HG02981 (cell line): ENCODE measurements around the gene KRTAP5-3.
"Not testable (repeated sequence)": the region's sequence is repeated elsewhere in the genome, so short reads cannot be mapped to it uniquely, and the experiment has no call there.

Source experiments
- ATAC-seq: cut with Tn5 transposase; IDR thresholded peaks from one replicate; pipeline ENCODE4 v1.9.1; 2021; ENCODE audit warnings: mild to moderate bottlenecking, moderate library complexity; ENCODE audit not compliant: unreplicated experiment

Gene KRTAP5-3, protein sequence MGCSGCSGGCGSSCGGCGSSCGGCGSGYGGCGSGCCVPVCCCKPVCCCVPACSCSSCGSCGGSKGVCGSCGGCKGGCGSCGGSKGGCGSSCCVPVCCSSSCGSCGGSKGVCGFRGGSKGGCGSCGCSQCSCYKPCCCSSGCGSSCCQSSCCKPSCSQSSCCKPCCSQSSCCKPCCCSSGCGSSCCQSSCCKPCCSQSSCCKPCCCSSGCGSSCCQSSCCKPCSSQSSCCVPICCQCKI

DNA sequence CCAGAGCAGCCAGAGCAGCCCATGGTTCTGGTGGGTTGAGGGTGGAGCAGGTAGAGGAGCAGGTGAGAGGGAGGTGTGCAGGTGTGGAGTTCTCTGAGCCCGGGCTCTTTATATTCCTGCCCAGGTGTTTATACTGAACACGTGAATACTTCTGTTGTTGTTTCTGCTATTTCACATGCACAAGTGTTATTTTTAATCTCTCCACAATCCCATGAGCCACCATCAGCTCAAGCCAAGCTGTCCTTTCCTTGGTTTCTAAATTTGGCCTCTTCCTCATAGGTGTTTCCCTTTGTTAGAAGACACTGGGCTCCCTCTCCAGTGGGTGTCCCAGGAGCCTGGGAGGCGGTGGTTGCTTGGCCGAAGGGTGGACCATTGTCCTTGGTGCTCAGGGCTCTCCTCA is at the start of gene KRTAP5-3:
KRTAP5-3 (minus strand) TSS at position 101 of the 400 bp plus-strand sequence; CDS start at position 23, 78 bp downstream.
- ATAC-seq, result no peak

DNA sequence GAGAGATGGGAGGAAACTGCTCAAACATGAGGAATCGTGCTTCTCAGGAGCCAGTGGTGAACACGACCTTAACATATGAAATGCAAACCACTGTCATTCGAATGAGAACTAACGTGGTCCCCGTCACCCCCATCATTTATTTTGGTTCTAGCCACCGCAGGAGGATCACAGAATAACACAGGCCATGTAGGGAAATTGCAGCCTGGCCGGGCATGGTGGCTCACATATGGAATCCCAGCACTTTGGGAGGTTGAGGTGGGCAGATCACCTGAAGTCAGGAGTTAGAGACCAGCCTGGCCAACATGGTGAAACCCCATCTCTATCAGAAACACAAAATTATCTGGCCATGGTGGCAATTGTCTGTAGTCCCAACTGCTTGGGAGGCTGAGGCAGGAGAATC is 48.4 kb upstream of the KRTAP5-3 start:
- no peak for ATAC-seq

DNA sequence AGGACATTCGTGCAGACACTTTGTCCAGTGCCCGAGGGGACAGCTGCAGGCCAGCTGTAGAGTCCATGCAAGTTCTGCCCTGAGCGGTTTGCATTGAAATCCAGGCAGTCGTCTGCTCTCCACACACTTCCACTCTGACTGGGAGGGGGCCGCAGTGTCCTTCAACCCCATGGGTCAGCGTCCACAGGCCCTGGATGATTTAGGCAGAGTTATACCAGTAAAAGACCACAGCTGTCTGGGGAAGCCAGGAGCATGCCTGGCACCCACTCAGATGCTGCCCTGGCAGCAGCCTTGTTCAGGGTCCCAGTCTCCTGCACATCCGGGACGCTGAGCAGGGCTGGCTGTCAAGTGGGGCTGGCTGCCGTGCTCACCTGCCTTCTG is 47.8 kb upstream of the KRTAP5-3 start:
- no peak for ATAC-seq

DNA sequence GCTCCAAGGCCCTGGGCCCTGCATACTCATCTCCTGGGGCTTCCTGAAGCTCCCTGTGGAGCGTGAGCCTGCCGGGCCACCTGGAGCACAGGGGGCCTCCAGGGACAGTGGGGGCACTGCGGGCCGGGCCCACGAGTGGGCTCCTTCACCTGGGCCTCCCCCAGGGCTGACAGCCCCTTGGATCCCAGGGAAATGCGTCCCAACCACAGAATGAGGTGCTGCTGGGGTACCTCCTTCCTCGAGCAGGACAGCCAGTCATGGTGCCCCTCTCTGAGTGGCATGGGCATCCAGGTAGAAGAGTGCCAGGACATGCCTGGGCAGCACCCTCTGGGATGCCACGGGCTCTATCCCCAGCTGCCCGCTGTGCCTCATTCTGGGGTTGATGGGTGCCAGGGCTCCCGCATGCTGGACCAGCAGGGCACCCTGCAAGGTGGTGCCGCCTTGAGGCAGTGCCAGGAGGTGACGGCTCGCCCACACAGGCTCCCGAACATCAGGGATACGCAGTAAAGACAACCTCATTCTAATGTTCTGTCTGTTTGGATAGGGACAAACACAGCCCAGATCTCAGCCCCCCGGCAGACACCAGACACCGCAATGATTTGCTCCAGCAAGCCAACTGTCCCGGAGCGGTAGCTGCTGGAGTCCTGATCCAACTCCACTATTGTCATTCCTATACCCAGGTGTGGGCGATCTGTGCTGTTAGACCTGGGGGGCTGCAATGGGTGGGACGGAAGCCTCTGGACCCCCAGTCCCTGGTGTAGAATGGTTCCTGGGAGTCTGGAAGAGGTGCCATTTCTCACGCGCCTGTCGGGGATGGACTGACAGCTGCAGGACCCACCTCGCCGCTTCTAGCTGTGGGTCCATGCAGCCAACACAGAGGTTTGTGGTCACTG is 47.2 kb upstream of the KRTAP5-3 start:
- ATAC-seq, result no peak

DNA sequence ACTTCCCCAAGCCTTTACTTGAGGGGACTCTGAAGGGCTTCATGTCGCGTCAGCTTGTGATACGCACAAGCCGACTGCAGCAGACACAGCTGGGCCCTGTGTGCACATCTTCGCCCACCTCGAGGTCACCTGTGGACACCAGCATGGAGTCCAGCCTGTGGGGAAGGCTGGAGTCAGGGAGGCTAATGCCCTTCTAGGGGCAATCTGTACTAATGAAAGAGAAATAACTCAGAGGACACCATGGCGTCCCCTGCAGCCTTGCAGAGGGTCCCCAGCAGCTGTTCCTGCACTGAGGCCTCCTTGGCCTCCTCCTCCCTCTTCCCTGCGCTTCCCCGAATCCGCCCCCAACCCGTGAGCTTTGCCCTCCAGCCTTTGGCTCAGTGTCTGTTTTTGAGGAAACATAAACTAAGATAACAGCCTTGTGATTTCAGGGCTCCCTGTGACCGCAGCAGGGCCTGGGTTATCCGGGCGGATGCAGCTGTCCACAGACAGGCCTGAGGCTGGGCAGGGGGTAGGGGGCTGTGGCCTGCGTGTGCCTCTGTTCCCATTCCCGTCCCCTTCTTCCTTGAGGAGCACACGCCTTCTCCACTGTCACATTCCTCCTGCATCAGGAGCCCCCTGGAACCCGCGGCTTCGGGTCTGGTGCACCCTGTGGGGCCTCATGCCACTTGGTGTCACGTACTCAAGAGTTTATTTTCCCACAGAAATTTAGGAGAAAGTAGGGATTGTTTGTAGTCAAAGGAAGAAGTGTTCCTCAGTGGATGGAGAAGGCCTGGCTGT is 46.3 kb upstream of the KRTAP5-3 start:
- no peak for ATAC-seq

DNA sequence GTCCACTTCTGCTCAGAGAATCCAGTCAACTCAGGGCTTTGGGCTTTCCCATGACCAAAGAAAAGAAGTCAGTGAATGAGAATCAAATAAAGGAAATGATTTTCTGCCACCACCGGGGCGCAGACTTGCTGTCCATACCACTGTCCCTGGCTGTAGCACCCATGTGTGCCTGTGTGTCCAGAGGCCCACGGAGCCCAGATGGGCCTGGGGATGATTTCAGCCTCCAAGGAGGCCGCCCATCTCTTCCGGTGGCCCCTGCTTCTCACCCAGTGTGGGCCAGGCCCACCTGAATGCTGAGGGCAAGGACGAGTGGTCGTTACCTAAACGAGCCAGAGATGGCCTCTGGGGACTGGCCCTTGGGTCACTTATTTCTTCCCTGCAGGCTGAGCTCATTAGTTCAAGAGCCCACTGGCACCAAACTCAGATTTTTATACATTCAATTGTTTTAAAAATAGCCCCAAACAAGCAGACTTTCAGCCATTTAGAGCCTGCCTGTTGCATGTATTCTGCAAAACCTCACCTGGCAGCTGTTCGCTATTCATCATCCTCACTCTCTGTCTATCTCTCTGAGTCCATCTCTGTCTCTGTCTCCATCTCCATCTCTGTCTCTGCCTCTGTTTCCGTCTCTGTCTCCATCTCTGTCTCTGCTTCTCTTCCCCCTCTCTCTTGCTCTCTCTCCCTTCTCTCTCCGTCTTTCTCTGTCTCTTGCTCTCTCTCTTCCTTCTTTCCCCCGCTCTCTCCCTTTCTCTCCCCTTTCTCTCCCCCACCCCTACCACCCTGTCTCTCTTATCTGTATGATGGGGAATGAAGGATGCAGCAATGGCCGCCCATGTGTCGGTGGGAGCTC is 45.5 kb upstream of the KRTAP5-3 start:
- ATAC-seq, result no peak

DNA sequence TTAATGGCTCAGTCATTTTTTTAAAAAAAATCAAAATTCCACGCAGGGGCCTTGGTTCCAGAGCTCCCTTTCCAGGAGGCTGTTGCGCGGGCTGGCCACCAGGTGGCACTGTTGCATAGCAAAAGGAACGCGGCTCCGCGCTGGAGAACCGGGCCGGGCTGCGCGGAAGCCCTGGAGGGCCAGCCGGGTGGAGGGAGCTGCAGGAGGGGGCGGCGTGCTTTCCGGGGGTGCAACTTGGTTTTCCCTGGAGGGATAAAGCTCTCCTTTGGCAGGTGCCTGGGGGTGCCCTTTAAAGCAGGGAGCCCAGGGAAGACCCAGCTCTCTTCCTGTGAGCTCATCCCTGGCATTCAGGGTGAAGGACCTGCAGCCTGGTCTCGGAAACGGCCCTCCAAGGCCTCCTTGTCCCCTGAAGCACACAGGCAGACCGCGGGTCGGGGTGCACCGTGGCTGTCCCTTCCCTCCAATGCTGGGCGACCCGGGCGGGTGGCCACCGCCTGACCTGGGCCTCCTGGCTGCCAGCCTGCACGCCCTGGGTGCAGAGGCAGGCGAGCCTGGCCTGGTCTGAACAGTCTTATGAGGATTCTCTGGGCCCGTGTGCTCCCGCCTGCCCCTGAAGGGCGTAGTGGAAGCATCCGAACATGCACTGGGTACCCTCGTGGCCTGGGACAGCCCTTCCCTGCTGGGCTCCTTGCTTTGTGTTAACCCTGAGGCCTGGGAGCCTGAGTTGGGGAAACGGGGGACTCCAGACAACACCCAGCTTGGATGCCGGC is 44.7 kb upstream of the KRTAP5-3 start:
- no peak for ATAC-seq

DNA sequence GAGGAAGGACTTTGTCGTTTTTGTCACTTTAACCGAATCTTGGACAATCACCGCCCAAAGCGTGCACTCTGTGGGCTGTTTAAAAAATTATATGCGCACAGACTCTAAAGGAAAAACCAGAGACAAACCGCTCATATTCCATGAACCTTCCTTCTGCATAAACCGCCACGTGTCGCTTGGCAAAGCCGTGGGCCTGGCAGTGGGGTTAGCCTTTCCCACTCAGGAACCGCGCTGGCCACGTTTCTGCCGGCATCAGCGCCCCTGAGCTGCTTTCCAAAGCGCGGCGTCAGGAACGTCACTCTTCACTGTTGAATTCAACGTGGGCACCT is 44.1 kb upstream of the KRTAP5-3 start:
- no peak for ATAC-seq

DNA sequence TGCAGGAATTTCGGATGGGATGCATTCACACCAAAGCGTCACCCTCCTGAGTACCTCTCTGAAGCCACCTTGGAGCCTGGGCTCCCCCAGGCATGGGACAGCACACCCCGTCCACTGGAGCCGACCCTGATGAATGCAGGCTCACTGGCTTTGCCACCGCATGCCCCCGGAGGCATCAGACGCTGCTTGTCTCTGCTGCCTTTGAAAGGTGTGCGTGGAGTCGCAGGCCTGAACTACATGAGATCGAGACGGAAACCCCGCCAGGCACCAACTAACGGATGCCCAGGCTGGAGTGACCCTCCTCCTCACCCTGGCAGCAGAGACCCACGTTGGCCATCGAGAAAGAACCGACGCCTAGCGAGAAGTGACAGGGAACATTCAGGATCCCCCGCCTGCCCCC is 43.8 kb upstream of the KRTAP5-3 start:
- ATAC-seq, result no peak

DNA sequence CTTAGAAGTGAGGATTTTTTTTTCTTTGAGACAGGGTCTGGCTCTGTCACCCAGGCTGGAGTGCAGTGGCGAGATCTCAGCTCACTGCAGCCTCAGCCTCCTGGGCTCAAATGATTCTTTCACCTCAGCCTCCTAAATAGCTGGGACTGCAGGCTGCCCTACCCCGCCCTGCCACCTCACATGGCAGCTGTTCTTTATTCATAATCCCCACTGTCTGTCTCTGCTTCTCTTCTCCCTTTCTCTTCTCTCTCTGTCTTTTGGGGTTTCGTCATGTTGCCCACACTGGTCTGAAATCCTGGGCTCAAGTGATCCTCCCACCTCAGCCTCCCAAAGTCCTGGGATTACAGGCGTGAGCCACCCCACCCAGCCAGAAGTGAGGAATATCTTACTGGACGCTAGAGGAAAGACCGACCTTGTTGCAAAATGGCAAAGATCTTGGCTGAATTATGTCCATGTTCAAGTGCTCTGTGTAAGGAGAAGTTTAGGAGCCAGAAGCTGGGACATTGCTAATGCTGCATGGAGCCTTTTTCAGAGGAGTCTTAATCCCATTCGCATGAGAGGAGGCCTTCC is 43.2 kb upstream of the KRTAP5-3 start:
- no peak for ATAC-seq

DNA sequence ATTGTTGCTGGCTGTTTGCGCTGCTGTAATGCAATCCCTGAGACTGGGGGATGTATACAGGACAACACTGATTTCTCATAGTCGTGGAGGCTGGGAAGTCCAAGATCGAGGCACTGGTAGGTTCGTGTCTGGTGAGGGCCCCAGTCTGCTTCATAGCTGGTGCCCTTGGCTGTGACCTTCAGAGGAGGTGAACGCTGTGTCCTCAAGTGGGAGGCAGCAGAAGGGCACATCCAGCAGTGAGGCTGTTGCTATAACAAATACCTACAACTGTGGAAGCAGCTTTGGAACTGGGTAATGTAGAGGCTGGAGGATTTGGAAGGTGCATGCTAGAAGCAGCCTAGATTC is 42.6 kb upstream of the KRTAP5-3 start:
- ATAC-seq, result no peak

DNA sequence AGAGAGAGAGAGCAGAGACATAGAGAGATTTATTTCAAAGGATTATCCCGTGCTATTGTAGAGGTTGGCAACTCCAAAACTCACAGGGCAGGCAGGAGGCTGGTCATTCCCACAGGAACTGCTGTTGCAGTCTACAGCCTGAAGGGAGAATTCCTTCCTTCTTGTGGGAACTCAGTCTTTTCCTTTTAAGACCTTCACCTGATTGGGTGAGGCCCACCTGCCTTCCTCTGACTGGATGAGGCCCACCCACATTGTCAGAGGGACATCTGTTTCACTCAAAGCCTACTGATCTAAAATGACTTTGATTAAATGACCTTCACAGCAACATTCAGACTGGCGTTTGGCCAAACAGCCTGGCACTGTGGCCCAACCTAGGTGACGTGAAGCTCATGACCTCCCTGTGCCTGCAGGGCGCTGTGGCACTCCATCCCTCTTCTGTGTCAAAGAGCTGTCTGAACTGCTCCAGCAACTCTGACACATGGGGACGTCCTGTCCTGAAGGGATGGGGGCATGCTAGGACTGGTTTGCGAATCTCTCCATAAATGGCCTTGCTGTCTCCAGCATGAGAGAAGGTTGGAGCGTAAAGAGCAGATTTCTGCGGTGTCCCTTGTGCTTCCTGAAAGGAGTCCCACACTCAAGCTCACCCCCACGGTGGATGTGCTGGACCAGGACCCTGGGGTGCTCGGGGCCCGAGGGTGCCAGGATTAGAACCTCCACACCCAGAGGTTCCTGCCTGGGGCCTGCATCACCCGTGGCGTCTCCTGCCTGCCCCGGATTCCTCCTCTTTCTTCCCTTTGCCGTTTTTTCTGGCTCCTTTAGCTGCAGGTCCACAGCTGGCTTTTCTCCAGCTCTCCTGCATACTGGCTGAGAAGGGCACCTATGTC is 42.0 kb upstream of the KRTAP5-3 start:
- ATAC-seq, result no peak

DNA sequence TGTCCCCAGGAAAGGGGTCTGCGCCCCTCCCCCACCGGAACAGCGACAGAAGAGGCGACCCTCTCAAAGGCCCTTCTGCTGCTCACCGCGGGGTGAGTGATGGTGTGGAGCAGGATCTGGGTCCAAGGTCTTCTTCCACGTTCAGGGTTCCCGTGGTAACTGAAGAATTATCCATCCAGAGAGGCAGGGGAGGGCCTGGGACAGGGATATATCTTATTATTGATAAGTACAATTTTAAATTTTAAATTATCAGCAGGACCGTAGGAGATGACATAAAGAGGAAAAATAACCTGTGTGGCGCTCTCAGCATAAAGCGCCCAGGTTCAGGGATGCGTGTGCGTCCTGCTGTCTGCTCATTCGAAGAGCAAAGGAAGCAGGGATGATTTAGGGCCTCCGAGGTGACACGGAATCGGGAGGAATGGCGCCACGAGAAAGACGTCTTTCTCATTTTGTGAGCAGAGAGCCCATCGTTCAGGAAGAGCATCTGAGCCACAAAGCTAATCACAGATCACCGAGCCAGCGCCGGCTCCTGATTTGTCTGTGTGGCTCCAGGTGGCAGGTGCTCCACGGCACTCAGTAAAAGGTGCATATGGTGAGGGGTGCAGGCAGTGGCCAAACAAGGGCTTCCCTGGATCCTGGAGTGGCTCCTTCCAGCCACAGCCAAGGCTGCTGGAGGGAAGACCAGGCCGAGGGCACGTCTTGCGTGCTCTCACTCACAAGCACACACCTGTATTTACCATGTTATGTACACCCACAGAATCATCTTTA is 40.6 kb upstream of the KRTAP5-3 start:
- ATAC-seq, result no peak

DNA sequence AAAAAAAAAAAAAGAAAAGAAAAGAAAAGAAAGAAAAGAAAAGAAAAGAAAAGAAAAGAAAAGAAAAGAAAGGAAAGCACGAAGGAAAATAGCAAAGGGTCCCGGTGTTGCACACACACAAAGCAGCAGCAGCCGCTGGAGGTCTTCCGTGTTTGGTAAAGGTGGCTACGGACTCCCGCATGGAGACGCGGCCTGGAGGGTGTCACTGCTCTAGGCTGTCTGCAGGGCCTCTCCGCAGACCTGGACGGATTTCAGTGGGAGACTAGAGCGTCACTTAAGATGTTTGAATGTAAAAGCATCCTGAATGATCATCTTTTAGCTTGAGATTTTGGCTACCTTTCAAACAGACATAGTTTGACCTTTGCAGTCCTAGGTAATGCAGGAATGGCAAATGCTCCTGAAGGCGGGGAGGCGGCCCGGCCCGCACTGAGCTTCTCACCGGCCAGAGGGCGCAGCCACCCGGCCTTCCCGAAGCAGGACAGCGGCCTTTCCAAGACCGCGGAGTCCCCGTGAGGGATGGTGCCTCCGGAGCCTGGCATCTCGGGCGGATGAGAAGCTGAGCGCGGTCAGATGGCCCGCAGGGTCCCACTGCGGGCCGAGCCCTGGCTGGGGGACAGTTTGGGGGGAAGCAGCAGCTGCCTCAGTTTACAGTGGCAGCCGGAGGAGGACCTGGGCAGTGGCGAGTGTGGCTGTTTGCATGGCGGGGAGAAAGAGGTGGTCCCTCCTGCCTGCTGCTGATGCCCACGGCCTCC is 39.8 kb upstream of the KRTAP5-3 start:
- ATAC-seq, result no peak

DNA sequence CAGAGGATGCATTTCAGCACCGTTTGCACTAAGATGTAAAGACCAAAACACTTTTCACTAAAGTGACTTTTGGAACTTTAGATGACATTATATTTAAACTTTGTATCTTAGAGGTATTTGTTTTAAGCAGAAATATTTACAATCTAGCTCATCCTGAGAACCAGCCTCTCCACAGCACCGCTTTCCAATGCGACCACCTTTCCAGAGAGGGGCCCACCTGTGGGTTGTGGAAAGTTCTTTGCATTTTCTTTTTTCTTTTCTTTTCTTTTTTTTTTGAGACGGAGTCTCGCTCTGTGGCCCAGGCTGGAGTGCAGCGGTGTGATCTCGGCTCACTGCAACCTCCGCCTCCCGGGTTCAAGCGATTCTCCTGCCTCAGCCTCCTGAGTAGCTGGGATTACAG is 38.3 kb upstream of the KRTAP5-3 start:
- ATAC-seq, result not testable (repeated sequence)

DNA sequence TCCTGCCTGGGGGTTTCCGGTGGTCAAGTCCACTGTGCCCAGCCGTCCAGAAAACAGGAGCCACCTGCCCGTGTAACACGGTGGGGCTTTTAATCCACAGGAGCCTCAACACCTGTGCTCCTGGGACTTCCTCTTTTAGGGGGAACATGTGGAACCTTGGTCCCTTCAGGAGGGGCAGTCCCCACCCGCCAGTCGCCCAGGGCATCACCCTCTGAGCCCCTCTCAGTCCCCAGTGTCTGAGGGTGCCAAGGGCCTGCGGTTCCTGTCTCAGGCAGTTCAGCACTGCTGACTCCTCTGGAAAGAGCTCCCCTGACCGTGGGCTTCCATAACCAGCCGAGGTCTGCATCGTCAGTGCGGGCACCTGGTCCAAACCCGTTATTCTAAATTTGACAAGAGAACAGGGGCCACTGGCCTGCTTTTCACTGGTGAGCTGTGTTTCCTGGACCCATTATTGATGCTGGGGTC is 37.1 kb upstream of the KRTAP5-3 start:
- no peak for ATAC-seq

DNA sequence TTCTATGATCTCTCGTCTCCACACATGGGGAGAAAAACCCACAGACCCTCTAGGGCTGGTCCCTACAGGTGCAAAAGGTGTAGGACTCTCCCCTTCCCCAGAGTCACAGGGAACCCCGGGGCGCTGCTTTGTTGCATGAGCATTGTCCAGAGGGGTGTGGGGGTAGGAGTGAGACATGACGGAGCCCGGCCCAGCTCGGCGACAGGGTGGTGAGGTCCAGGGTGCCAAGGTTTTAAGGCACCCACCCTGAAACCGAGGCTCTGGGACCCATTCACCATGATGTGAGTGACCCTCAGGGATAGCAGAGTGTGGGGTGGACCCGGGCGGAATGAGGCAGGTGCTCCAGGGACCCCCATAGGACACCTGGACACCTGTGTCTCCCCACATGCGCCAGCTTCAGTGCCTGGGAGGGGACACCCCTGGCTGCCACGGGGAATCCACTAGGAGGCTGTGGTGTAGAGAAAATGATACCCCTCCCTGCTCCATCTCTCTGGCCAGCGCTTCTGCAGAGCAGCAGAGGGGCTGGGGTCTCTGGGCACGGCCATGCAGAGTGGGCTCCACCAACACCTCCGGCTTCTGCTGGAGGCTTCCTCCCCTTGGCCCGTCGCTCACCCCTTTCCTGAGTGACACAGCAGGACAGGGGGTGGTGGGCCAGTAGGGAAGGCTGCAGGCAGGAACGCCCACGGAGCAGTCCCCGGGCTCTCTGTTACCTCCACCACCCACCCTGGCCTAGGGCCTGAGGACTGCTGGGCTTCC is 36.5 kb upstream of the KRTAP5-3 start:
- no peak for ATAC-seq
